Endothelial cell (in vitro differentiated cells): ENCODE data around the gene ZNF234. TPM values are rescaled to one million over a fixed set of nuclear protein-coding genes. Genes with fewer than 3 reads are reported as not detected.

Experiments
- DNase-seq: peaks from one replicate; pipeline ENCODE4 v3.0.0; 2021; ENCODE audit warnings: low spot score
- H3K27ac Mint-ChIP-seq: one replicate; pipeline ENCODE4 v1.8.0; 2021; ENCODE audit warnings: mixed read lengths, inconsistent platforms; ENCODE audit not compliant: unreplicated experiment
- H3K27me3 Mint-ChIP-seq: one replicate; pipeline ENCODE4 v1.8.0; 2021; ENCODE audit warnings: mild to moderate bottlenecking, moderate library complexity, mixed read lengths, inconsistent platforms; ENCODE audit not compliant: unreplicated experiment
- H3K36me3 Mint-ChIP-seq: one replicate; pipeline ENCODE4 v1.8.0; 2021; ENCODE audit warnings: mild to moderate bottlenecking, low read depth, mixed read lengths, inconsistent platforms; ENCODE audit not compliant: unreplicated experiment
- H3K4me1 Mint-ChIP-seq: one replicate; pipeline ENCODE4 v1.8.0; 2021; ENCODE audit warnings: mild to moderate bottlenecking, mixed read lengths, inconsistent platforms; ENCODE audit not compliant: unreplicated experiment
- H3K4me3 Mint-ChIP-seq: one replicate; pipeline ENCODE4 v1.8.0; 2021; ENCODE audit warnings: mild to moderate bottlenecking, mixed read lengths, inconsistent platforms; ENCODE audit not compliant: unreplicated experiment
- H3K9me3 Mint-ChIP-seq: one replicate; pipeline ENCODE4 v1.8.0; 2021; ENCODE audit warnings: mixed read lengths, inconsistent platforms; ENCODE audit not compliant: unreplicated experiment
- CTCF ChIP-seq: fragments of 200-600 bp; sonication (generic); IDR thresholded peaks from one replicate; pipeline ENCODE4 v1.5.0; 2021; ENCODE audit warnings: antibody characterized with exemption; ENCODE audit not compliant: unreplicated experiment
- long read RNA-seq: library from polyadenylated mRNA; unstranded; transcript quantifications from one replicate; pipeline ENCODE4 v2.0.0, GENCODE V29; 2020; ENCODE audit not compliant: unreplicated experiment
- total RNA-seq: library from RNA; stranded (reverse); fragmentation: NEBNext Ultra II Directional; extraction: Animal tissue kit (Norgen Biotek cat#: 25700); gene quantifications from one replicate; pipeline ENCODE4 v1.2.1, GENCODE V29; 2021; ENCODE audit not compliant: unreplicated experiment

ZNF234 gene
- total RNA-seq = 17.8 TPM
- long read RNA-seq, full-length matches to known transcripts = 6 of 9 reads
- long read RNA-seq, partial matches to known transcripts = 1 of 9 reads
- long read RNA-seq, other reads (novel, unspliced or antisense) = 2 of 9 reads

GRCh38 chr19:44141191-44142058, at the start of gene ZNF234:
ZNF234 (plus strand) TSS chr19:44141554; CDS start chr19:44144633, 3,079 bp downstream.
- Mint-ChIP-seq H3K36me3 (no peaks in the 10 kb centered on the region), H3K27me3 (no peaks in the 10 kb centered on the region), H3K4me3 (peak within 1 kb of the TSS; percentile 98), H3K4me1 (peaks cover 15% of the 10 kb centered on the region), H3K27ac (peak within 1 kb of the TSS; percentile 9), H3K9me3 (no peaks in the 10 kb centered on the region)
- no peak for TF ChIP-seq CTCF
- DNase-seq = peak; percentile 65

- Mint-ChIP-seq H3K27ac (no peak overlapping the region), H3K36me3 (peaks cover 3% of the 10 kb centered on the region), H3K27me3 (peaks cover 2% of the 10 kb centered on the region), H3K9me3 (no peaks in the 10 kb centered on the region), H3K4me3 (no peak overlapping the region), H3K4me1 (peaks cover 5% of the 10 kb centered on the region)
- DNase-seq = no peak
- no peak for TF ChIP-seq CTCF
These were observed 49.2 kb upstream of the ZNF234 start for GRCh38 chr19:44092108-44092507.

- H3K4me3 Mint-ChIP-seq = peak within 1 kb of the TSS; percentile 98
- H3K27ac Mint-ChIP-seq = peak within 1 kb of the TSS; percentile 84
- DNase-seq = peak; percentile 88
- no peaks in the 10 kb centered on the region for H3K9me3 Mint-ChIP-seq
- H3K27me3 Mint-ChIP-seq = peaks cover 2% of the 10 kb centered on the region
- H3K4me1 Mint-ChIP-seq = peaks cover 5% of the 10 kb centered on the region
- no peak for TF ChIP-seq CTCF
- peaks cover 12% of the 10 kb centered on the region for H3K36me3 Mint-ChIP-seq
These were observed 47.2 kb upstream of the ZNF234 start, which contains the start of gene ZNF224 for GRCh38 chr19:44093931-44094765. ZNF224 (plus strand) TSS chr19:44094361; CDS start chr19:44097874, 3,513 bp downstream.

GRCh38 chr19:44107751-44108150, 33.6 kb upstream of the ZNF234 start:
- no peaks in the 10 kb centered on the region for H3K27me3 Mint-ChIP-seq
- DNase-seq = no peak
- H3K27ac Mint-ChIP-seq = no peak overlapping the region
- peaks cover 61% of the 10 kb centered on the region for H3K36me3 Mint-ChIP-seq
- H3K4me3 Mint-ChIP-seq = peak overlapping the region; percentile 89
- TF ChIP-seq CTCF = no peak
- H3K9me3 Mint-ChIP-seq = peaks cover 19% of the 10 kb centered on the region
- H3K4me1 Mint-ChIP-seq = peaks cover 8% of the 10 kb centered on the region
